GM12878 (cell line): ENCODE measurements around the gene NPDC1. TPM values are rescaled to one million over a fixed set of nuclear protein-coding genes. Genes with fewer than 3 reads are reported as not detected.

Experiments used
- ATAC-seq: fragments of 200-7000 bp; cut with Tn5 transposase; 3 replicates; pipeline ENCODE4 v1.9.1; 2020; ENCODE audit warnings: mild to moderate bottlenecking, moderate library complexity
- BruUV-seq: library from RNA; stranded (reverse); fragments of 400-500 nt; replicated peaks from 2 replicates; lab custom pipeline; 2021; lab: Mats Ljungman, UMichigan
- CTCF ChIA-PET: fragments of 300-600 bp; sonication (Branson Sonifier 250); formaldehyde crosslinking; extraction: SDS; loops from one replicate; lab custom pipeline; 2021; ENCODE audit warnings: inconsistent platforms; lab: Yijun Ruan, JAX
- POLR2A ChIA-PET: fragments of 350-600 bp; formaldehyde crosslinking; extraction: SDS; loops from one replicate; lab custom pipeline; 2021; ENCODE audit warnings: inconsistent platforms; lab: Charles Lee
- RAD21 ChIA-PET: fragments of 300-600 bp; sonication (Branson Sonifier 250); formaldehyde crosslinking; loops from one replicate; lab custom pipeline; 2023; ENCODE audit warnings: antibody characterized with exemption; ENCODE audit not compliant: unreplicated experiment; lab: Charles Lee
- SMC1A ChIA-PET: fragments of 300-600 bp; sonication (Branson Sonifier 250); formaldehyde crosslinking; loops from one replicate; lab custom pipeline; 2023; ENCODE audit not compliant: unreplicated experiment, uncharacterized antibody; lab: Charles Lee
- DNase-seq: peaks from one replicate; pipeline ENCODE4 v3.0.0-alpha.2; 2011; ENCODE audit warnings: low read depth, low spot score
- FAIRE-seq: peaks from 3 replicates; lab custom pipeline; 2011; peaks lifted over from hg19 to GRCh38; lab: Jason Lieb, UNC
- H2AFZ ChIP-seq: 2 replicates; pipeline ENCODE4 v1.6.0; 2011; ENCODE audit warnings: low read depth, low read length, control low read depth; ENCODE audit not compliant: control insufficient read depth
- H3K27ac ChIP-seq: 2 replicates; pipeline ENCODE4 v1.5.1; 2011; ENCODE audit warnings: control low read depth; ENCODE audit not compliant: control insufficient read depth, insufficient read depth
- H3K27me3 ChIP-seq, 2 experiments: replicated peaks in 1 of 2; 2 replicates each; pipeline versions ENCODE4 v1.6.0 to v1.6.1; 2011; ENCODE audit warnings: low read length in 1 of 2; ENCODE audit not compliant: control insufficient read depth in 2 of 2, insufficient read depth in 2 of 2
- H3K36me3 ChIP-seq, 2 experiments: 2 replicates each; pipeline ENCODE4 v1.5.1; 2011; ENCODE audit warnings: low read length in 1 of 2; ENCODE audit not compliant: control insufficient read depth in 2 of 2, insufficient read depth in 2 of 2
- H3K4me1 ChIP-seq: 2 replicates; pipeline ENCODE4 v1.6.1; 2011; ENCODE audit warnings: mild to moderate bottlenecking, low read length, moderate library complexity, mixed read lengths; ENCODE audit not compliant: control insufficient read depth, insufficient read depth
- H3K4me2 ChIP-seq: 2 replicates; pipeline ENCODE4 v1.6.0; 2011; ENCODE audit warnings: control low read depth; ENCODE audit not compliant: control insufficient read depth, insufficient read depth
- H3K4me3 ChIP-seq: fragments of 200-600 bp; sonication (generic); 2 replicates; pipeline ENCODE4 v1.5.1; 2016
- H3K79me2 ChIP-seq: 2 replicates; pipeline ENCODE4 v1.6.0; 2011; ENCODE audit warnings: low read length; ENCODE audit not compliant: control insufficient read depth, insufficient read depth
- H3K9ac ChIP-seq: 2 replicates; pipeline ENCODE4 v1.8.0; 2011; ENCODE audit warnings: low read length, control low read depth, mixed read lengths; ENCODE audit not compliant: control insufficient read depth, insufficient read depth
- H3K9me3 ChIP-seq: replicated peaks from 3 replicates; pipeline ENCODE4 v1.5.1; 2011; ENCODE audit warnings: mild to moderate bottlenecking, low read length; ENCODE audit not compliant: control insufficient read depth, insufficient read depth
- H4K20me1 ChIP-seq: 2 replicates; pipeline ENCODE4 v1.6.0; 2011; ENCODE audit not compliant: control insufficient read depth, insufficient read depth
- CBX5 ChIP-seq: sonication (generic); IDR thresholded peaks from 2 replicates; pipeline ENCODE4 v1.6.1; 2016; ENCODE audit warnings: low read depth, moderate library complexity, mild to moderate bottlenecking, inconsistent platforms
- IRF3 ChIP-seq: fragments of 450-650 bp; IDR thresholded peaks from 2 replicates; pipeline ENCODE4 v1.6.1; 2014; ENCODE audit warnings: mild to moderate bottlenecking
- JUNB ChIP-seq: IDR thresholded peaks from 2 replicates; pipeline ENCODE4 v1.6.1; 2016; ENCODE audit warnings: antibody characterized with exemption, mild to moderate bottlenecking
- NFYA ChIP-seq: IDR thresholded peaks from 2 replicates; pipeline ENCODE4 v1.6.1; 2011; ENCODE audit warnings: low read depth, mild to moderate bottlenecking, low read length, improper control_type of control experiment, borderline replicate concordance
- PRDM15 ChIP-seq: fragments of 450-650 bp; formaldehyde crosslinking; IDR thresholded peaks from 2 replicates; pipeline ENCODE4 v1.4.0; 2020; ENCODE audit warnings: mild to moderate bottlenecking, moderate library complexity
- RB1 ChIP-seq: fragments of 450-650 bp; formaldehyde crosslinking; IDR thresholded peaks from 2 replicates; pipeline ENCODE4 v1.6.1; 2017; ENCODE audit warnings: mild to moderate bottlenecking, borderline replicate concordance
- RUNX3 ChIP-seq: IDR thresholded peaks from 2 replicates; pipeline ENCODE4 v1.6.1; 2012; ENCODE audit warnings: low read length, inconsistent platforms
- SRF ChIP-seq, 2 experiments: IDR thresholded peaks; 2 replicates each; pipeline ENCODE4 v1.6.1; 2011; ENCODE audit warnings: low read depth in 2 of 2, low read length in 2 of 2, mild to moderate bottlenecking in 1 of 2, moderate library complexity in 1 of 2
- WGBS: methylation state at CpG from one replicate; pipeline ENCODE4 v1.1.6; 2016; ENCODE audit warnings: low lambda C conversion rate; ENCODE audit not compliant: insufficient replicate concordance, insufficient coverage; ENCODE audit errors: missing lambda C conversion rate; 5-methylcytosine and 5-hydroxymethylcytosine counted together
- in situ Hi-C: fragments of 300-500 bp; cut with MboI; formaldehyde crosslinking; loops from 9 replicates; pipeline ENCODE4 v1.14.3; 2018; ENCODE audit warnings: mixed read lengths
- intact Hi-C: fragments of 100-400 bp; cut with micrococcal nuclease; formaldehyde crosslinking; loops from one replicate; pipeline ENCODE4 v1.14.2; 2022; ENCODE audit not compliant: unreplicated experiment
- polyA plus RNA-seq, 11 experiments: library from polyadenylated mRNA; depleted of rRNA in 4 of 11; unstranded in 6 of 11; stranded (reverse) in 5 of 11; fragments of >200 nt; fragmentation: Nextera tagmentation in 4 of 11; fragmentation: Illumina TruSeq in 1 of 11; extraction: Ambion mirVana in 4 of 11; extraction: Trizol in 1 of 11; gene quantifications; 1 replicate in 1 of 11; 2 replicates in 10 of 11; pipeline versions ENCODE4 v1.2.1 to v1.2.3, GENCODE V29; 2011 to 2016; ENCODE audit warnings: inconsistent platforms in 2 of 11, missing spikeins in 2 of 11, low read depth in 1 of 11
- total RNA-seq, 4 experiments: library from RNA; depleted of rRNA in 3 of 4; stranded (reverse); fragments of >200 nt in 3 of 4; fragmentation: Illumina TruSeq in 1 of 4; extraction: Trizol in 1 of 4; gene quantifications; 2 replicates each; pipeline versions ENCODE4 v1.2.1 to v1.2.3, GENCODE V29; 2013 to 2021
- TF ChIP-seq, protein P1 (sequence below): IDR thresholded peaks from 2 replicates; pipeline ENCODE4 v1.6.1; 2012; ENCODE audit warnings: low read length, inconsistent platforms

The NPDC1 gene
- total and polyA plus RNA-seq, 10 of the 15 experiments (the other 5 are each of a cell fraction or from before 2014, with no cell fraction given): 0.04 to 1.7 (median 0.77) TPM; not detected in 2

- DNase-seq: no peak
- ChIA-PET CTCF (interaction anchor here (1.0 to 4.7 kb wide), 6 partner anchors 28 to 245 kb away, joined by 3 to 163 read pairs (median 14); no protein-coding TSS in a partner anchor), SMC1A (interaction anchor here (5.2 kb wide), 1 partner anchor 85 kb away, joined by 77 read pairs; no protein-coding TSS in a partner anchor), RAD21 (interaction anchor here (1.0 to 1.4 kb wide), 2 partner anchors 38 to 85 kb away, joined by 5 to 7 read pairs; partner anchors contain the start of gene SAPCD2), POLR2A (no interaction called here)
- in situ Hi-C loops: no loop called here
- Histone ChIP-seq H3K4me1 (peaks cover 50% of the 10 kb centered on the region), H4K20me1 (no peaks in the 10 kb centered on the region), H3K9ac (no peak overlapping the region), H2AFZ (no peak overlapping the region), H3K27ac (no peak overlapping the region), H3K4me2 (no peak overlapping the region), H3K27me3 (no peaks in the 10 kb centered on the region), H3K4me3 (no peak overlapping the region), H3K79me2 (no peaks in the 10 kb centered on the region), H3K36me3 (no peaks in the 10 kb centered on the region), H3K9me3 (no peaks in the 10 kb centered on the region)
- FAIRE-seq: no peak
- 0 out of 3 replicates have a peak, but pooled peaks have one; percentile 5 for ATAC-seq
- 24% methylated on average over 10 of the region's 10 CpGs for WGBS
- no TSS peak for BruUV-seq
- no peak for TF ChIP-seq NFYA
- TF ChIP-seq, protein P1, sequence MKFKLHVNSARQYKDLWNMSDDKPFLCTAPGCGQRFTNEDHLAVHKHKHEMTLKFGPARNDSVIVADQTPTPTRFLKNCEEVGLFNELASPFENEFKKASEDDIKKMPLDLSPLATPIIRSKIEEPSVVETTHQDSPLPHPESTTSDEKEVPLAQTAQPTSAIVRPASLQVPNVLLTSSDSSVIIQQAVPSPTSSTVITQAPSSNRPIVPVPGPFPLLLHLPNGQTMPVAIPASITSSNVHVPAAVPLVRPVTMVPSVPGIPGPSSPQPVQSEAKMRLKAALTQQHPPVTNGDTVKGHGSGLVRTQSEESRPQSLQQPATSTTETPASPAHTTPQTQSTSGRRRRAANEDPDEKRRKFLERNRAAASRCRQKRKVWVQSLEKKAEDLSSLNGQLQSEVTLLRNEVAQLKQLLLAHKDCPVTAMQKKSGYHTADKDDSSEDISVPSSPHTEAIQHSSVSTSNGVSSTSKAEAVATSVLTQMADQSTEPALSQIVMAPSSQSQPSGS: no peak
- TF ChIP-seq RUNX3: no peak
- no peak for TF ChIP-seq SRF (IDR thresholded peaks at IDR 0.05; ENCODE audit: low read depth in 2 of 2, low read length in 2 of 2)
- no peak for TF ChIP-seq CBX5
- no peak for TF ChIP-seq JUNB
- TF ChIP-seq IRF3: no peak
- TF ChIP-seq RB1: no peak
- no peak for TF ChIP-seq PRDM15 (CRISPR knock-in tag)
- intact Hi-C loops: no loop called here
Observed at GRCh38 chr9:137032858-137033257, 13.1 kb downstream of the NPDC1 start.
